Liver (tissue), 3 donors: ENCODE measurements around the gene PLEKHH2.

Source experiments
- ATF3 ChIP-seq: IDR thresholded peaks from 2 replicates; pipeline ENCODE4 v1.6.1; 2016; ENCODE audit warnings: antibody characterized with exemption
- CTCF ChIP-seq: fragments of 150-350 bp; IDR thresholded peaks from 2 replicates; pipeline ENCODE4 v1.5.1; 2017; ENCODE audit warnings: improper control_type of control experiment, low read depth, low read length; ENCODE audit not compliant: missing input control
- EGR1 ChIP-seq, 2 donors: IDR thresholded peaks; 2 replicates each; pipeline ENCODE4 v1.6.1; 2016 to 2018; ENCODE audit warnings: antibody characterized with exemption in 2 of 2, low read depth in 2 of 2
- FOXA1 ChIP-seq: IDR thresholded peaks from 2 replicates; pipeline ENCODE4 v1.6.1; 2016; ENCODE audit warnings: antibody characterized with exemption
- JUND ChIP-seq, 2 donors: IDR thresholded peaks; 2 replicates each; pipeline ENCODE4 v1.6.1; 2016; ENCODE audit warnings: antibody characterized with exemption in 2 of 2
- MAX ChIP-seq: IDR thresholded peaks from 2 replicates; pipeline ENCODE4 v1.6.1; 2016; ENCODE audit warnings: antibody characterized with exemption
- REST ChIP-seq: IDR thresholded peaks from 2 replicates; pipeline ENCODE4 v1.6.1; 2016; ENCODE audit warnings: antibody characterized with exemption, mild to moderate bottlenecking
- RXRA ChIP-seq, 2 donors: IDR thresholded peaks; 2 replicates each; pipeline ENCODE4 v1.6.1; 2017 to 2018; ENCODE audit warnings: antibody characterized with exemption in 2 of 2, mild to moderate bottlenecking in 1 of 2
- SP1 ChIP-seq: IDR thresholded peaks from 2 replicates; pipeline ENCODE4 v1.6.1; 2018; ENCODE audit warnings: antibody characterized with exemption, mild to moderate bottlenecking
- donor health status: healthy.
- donor health status: healthy.

- TF ChIP-seq CTCF (no peak), MAX (no peak), FOXA1 (no peak), JUND (IDR thresholded peaks at IDR 0.05) (no peak), REST (no peak), SP1 (no peak), RXRA (IDR thresholded peaks at IDR 0.05) (no peak), ATF3 (no peak), EGR1 (IDR thresholded peaks at IDR 0.05; ENCODE audit: low read depth in 2 of 2) (no peak)
These were observed 121.7 kb downstream of the PLEKHH2 start for GRCh38 chr2:43758739-43759138.
